Ovary (tissue), 9 donors: Measurements from ENCODE around the gene IQGAP2. TPM values are rescaled to one million over a fixed set of nuclear protein-coding genes. Genes with fewer than 3 reads are reported as not detected.

Experiments
- DNase-seq, 5 donors: peaks; one replicate each; pipeline ENCODE4 v3.0.0-alpha.2; 2019 to 2020
- H3K27ac ChIP-seq, 2 donors: fragments of 200-600 bp; one replicate each; pipeline versions ENCODE4 v1.5.1 to v1.8.0; 2019 to 2022
- H3K27me3 ChIP-seq: fragments of 200-600 bp; one replicate; pipeline ENCODE4 v1.8.0; 2022
- H3K36me3 ChIP-seq: fragments of 200-600 bp; sonication (generic); one replicate; pipeline ENCODE4 v1.5.1; 2019
- H3K4me1 ChIP-seq: one replicate; pipeline ENCODE4 v1.8.1; 2013; ENCODE audit warnings: mild to moderate bottlenecking, moderate library complexity; ENCODE audit not compliant: insufficient read depth
- H3K4me3 ChIP-seq: fragments of 200-600 bp; sonication (generic); one replicate; pipeline ENCODE4 v1.5.1; 2017
- H3K9me3 ChIP-seq, 2 donors: fragments of 200-600 bp in 1 of 2; sonication (generic) in 1 of 2; one replicate each; pipeline versions ENCODE4 v1.5.1 to v1.8.1; 2013 to 2019; ENCODE audit warnings: mild to moderate bottlenecking in 1 of 2, moderate library complexity in 1 of 2
- EP300 ChIP-seq: sonication (generic); formaldehyde crosslinking; IDR thresholded peaks from one replicate; pipeline ENCODE4 v1.6.1; 2017; ENCODE audit warnings: antibody characterized with exemption
- POLR2A ChIP-seq: fragments of 450-650 bp; IDR thresholded peaks from one replicate; pipeline ENCODE4 v1.6.1; 2017; ENCODE audit warnings: antibody characterized with exemption, mild to moderate bottlenecking, moderate library complexity
- WGBS, 3 donors: extraction: QIAGEN DNeasy Blood & Tissue Kit in 1 of 3; methylation state at CpG; one replicate each; pipeline versions ENCODE4 v1.1.5 to v1.1.7; 2013 to 2017; 5-methylcytosine and 5-hydroxymethylcytosine counted together
- intact Hi-C, 4 donors: fragments of 100-400 bp; cut with DNase I; formaldehyde crosslinking; loops; one replicate each; pipeline versions ENCODE4 v1.11.0 to v1.15.1; 2022 to 2023
- polyA plus RNA-seq, 2 donors: library from polyadenylated mRNA; stranded (reverse); fragments of 200-250 nt in 1 of 2; fragments of 350-450 nt in 1 of 2; fragmentation: Illumina TruSeq in 1 of 2; extraction: RNeasy Lipid Tissue Mini Kit (QIAGEN cat#74804) in 1 of 2; gene quantifications; one replicate each; pipeline ENCODE4 v1.2.3, GENCODE V29; 2013 to 2014
- total RNA-seq, 7 donors: library from RNA; depleted of rRNA in 2 of 7; stranded (reverse); fragments of >200 nt in 2 of 7; fragmentation: NEBNext Ultra II Directional in 3 of 7; extraction: Animal tissue kit (Norgen Biotek cat#: 25700) in 3 of 7; gene quantifications; one replicate each; pipeline versions ENCODE4 v1.1.0 to v1.2.4, GENCODE V29; 2016 to 2023
- TF ChIP-seq, protein P1 (sequence below), 3 donors: fragments of 450-650 bp in 2 of 3; fragments of 200-600 bp in 1 of 3; IDR thresholded peaks; one replicate each; pipeline versions ENCODE4 v1.5.1 to v1.8.0; 2016 to 2022; ENCODE audit warnings: antibody characterized with exemption in 3 of 3, mild to moderate bottlenecking in 1 of 3
- donor health status: DM: no; HTN: no; CAD: no; lungs with moderate emphysema.
- donor health status: DM: no; HTN: no; CAD: no.
- donor health status: Bipolar disorder and iron deficiency.
- donor health status: DM: yes; HTN: yes; CAD: no.
- donor health status: DM: no; HTN: no; CAD: no.
- donor health status: DM: yes; HTN: yes; CAD: no.

IQGAP2 gene
- total and polyA plus RNA-seq, 9 donors, result 8.6 to 27.6 (median 13.9) TPM

DNA sequence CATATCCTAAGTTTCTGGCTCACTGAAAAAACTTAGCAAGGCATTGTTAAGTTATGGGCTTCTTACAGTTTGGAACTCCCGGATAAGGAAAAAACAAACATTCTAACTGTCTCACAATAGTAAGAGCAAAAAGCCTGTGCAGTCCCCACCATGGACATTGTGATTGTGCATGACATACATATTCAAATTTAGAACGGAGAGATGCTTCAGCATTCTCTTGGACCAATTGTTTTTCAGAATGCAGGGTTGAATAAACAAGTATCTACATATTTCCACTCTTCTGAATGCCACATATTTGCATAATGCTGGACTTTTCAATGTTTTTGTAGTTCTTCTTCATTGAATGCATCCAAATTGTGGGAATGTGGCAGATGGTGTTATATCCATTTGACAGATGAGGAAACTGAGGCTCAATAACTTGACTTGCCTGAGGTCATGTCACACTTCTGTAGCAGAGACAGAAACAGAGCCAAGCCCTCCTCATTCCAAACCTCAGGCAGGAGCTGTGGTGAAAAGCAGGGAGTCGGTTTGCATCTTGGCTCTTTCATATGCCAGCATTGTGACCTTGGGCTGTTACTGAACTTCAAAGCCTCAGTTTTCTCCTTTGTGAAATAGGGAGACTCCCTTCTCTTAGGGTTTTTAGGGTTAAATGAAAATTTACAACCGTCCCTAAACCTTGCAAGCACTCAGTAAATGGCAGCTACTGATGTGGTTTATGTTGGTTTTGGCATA lies 95.1 kb downstream of the IQGAP2 start:
- H3K4me1 ChIP-seq, result peaks cover 12% of the 10 kb centered on the region
- intact Hi-C loops, result no loop called here
- no peak overlapping the region for H3K4me3 ChIP-seq
- DNase-seq, result no peak
- 31 to 46% (median 40%) methylated on average over 4 of the region's 4 CpGs for WGBS, 3 donors
- H3K36me3 ChIP-seq, result no peaks in the 10 kb centered on the region
- H3K27ac ChIP-seq, result no peak overlapping the region
- TF ChIP-seq, protein P1, sequence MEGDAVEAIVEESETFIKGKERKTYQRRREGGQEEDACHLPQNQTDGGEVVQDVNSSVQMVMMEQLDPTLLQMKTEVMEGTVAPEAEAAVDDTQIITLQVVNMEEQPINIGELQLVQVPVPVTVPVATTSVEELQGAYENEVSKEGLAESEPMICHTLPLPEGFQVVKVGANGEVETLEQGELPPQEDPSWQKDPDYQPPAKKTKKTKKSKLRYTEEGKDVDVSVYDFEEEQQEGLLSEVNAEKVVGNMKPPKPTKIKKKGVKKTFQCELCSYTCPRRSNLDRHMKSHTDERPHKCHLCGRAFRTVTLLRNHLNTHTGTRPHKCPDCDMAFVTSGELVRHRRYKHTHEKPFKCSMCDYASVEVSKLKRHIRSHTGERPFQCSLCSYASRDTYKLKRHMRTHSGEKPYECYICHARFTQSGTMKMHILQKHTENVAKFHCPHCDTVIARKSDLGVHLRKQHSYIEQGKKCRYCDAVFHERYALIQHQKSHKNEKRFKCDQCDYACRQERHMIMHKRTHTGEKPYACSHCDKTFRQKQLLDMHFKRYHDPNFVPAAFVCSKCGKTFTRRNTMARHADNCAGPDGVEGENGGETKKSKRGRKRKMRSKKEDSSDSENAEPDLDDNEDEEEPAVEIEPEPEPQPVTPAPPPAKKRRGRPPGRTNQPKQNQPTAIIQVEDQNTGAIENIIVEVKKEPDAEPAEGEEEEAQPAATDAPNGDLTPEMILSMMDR (IDR thresholded peaks at IDR 0.05), result no peak
- TF ChIP-seq EP300 (no peak), POLR2A (no peak)
- H3K27me3 ChIP-seq, result no peaks in the 10 kb centered on the region
- no peaks in the 10 kb centered on the region for H3K9me3 ChIP-seq

DNA sequence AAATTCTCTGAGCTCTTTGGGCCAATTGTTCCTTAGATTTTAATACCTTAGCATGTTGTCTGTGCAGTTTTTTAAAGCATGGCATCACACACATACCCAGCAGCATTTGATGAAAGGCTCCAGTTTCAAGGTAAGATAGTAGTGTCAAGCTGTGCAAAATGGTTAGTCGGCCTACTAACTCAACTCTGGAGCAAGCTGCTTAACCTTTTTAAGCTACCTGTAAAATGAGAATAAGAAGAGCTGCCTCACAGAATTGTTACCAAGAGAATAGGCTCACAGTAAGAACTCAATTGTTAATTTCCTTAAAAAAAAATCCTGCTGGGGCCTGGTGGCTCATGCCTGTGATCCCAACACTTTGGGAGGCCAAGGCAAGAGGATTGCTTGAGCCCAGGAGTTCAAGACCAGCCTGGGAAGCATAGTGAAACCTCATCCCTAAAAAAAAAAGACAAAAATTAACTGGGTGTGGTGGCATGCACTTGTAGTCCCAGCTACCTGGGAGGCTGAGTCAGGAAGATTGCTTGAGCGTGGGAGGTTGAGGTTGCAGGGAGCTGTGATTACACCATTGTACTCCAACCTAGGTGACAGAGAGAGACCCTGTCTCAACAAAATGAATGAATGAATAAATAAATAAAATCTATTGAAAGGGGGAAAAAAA lies 96.5 kb downstream of the IQGAP2 start:
- Histone ChIP-seq H3K4me1 (peaks cover 12% of the 10 kb centered on the region), H3K4me3 (no peak overlapping the region), H3K36me3 (no peaks in the 10 kb centered on the region), H3K27ac (no peak overlapping the region), H3K27me3 (no peaks in the 10 kb centered on the region), H3K9me3 (no peaks in the 10 kb centered on the region)
- intact Hi-C loops, result no loop called here
- DNase-seq, result no peak
- TF ChIP-seq EP300 (no peak), POLR2A (no peak)
- TF ChIP-seq, protein P1 (IDR thresholded peaks at IDR 0.05), result no peak
- 85 to 93% (median 89%) methylated on average over 2 of the region's 2 CpGs for WGBS, 3 donors

DNA sequence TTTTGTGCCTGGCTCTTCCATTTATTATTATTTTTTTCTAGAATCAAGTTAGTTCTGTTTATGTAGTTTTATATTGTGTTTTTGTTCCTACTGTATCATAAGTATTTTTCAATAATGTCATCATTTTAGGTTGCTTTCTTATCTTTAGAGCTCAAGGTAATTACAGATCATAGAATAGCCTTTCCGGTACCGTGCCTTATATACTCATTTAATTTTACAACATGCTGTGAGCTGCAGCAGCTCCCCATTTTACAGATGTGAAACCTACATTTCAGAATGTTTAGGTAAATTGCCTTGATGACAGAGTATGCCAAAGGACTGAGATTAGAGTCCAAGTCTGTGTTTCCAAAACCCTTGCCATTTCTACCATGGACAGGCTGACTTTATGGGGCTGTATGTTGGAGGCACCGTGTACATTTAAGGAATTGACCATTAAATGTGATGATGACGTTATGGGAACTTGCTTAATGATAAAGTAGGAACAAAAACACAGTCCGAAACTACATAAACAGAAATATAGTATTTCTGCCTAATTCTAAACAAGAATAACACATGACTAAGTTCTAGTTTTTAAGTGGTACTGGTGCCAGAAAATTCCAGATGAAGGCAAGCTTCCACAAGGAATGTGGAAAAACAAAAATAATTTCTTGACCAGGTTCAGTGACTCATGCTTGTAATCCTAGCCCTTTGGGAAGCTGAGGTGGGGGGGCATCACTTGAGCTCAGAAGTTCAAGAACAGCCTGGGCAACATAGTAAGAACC lies 97.7 kb downstream of the IQGAP2 start:
- Histone ChIP-seq H3K27ac (peak overlapping the region in 1 of 2 donors; percentile 61), H3K9me3 (no peaks in the 10 kb centered on the region), H3K36me3 (no peaks in the 10 kb centered on the region), H3K4me3 (no peak overlapping the region), H3K27me3 (no peaks in the 10 kb centered on the region), H3K4me1 (peaks cover 12% of the 10 kb centered on the region)
- intact Hi-C loops, result no loop called here
- TF ChIP-seq POLR2A (no peak), EP300 (no peak)
- TF ChIP-seq, protein P1 (IDR thresholded peaks at IDR 0.05), result no peak
- peak; percentile 36 to 58 (median 48) for DNase-seq
- WGBS, 3 donors, result 18 to 39% (median 22%) methylated on average over 5 of the region's 5 CpGs

DNA sequence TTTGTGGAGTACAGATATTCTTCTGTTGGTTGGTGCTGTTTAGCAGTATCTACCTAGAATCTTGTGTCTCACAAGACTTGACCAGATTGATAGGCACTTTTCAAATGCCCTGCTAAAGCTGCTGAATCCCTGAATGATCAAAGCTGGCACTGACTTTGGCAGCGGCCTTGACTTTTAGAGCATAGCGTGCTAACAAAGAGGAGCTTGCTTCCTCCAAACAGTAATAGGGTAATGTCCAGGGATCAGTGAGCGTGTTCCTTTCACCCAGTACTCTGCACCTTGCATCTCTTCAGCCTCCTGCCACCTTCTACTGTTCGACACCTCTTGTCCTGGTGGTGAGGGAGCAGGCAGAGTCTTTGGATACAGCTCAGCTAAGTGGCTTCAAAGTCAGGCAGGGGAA lies 100.8 kb downstream of the IQGAP2 start:
- peaks cover 7% of the 10 kb centered on the region for H3K4me1 ChIP-seq
- no peaks in the 10 kb centered on the region for H3K9me3 ChIP-seq
- no peak for TF ChIP-seq POLR2A
- TF ChIP-seq EP300, result no peak
- TF ChIP-seq, protein P1 (IDR thresholded peaks at IDR 0.05), result no peak
- DNase-seq, result no peak
- no peak overlapping the region for H3K4me3 ChIP-seq
- H3K27ac ChIP-seq, result no peak overlapping the region
- WGBS, 3 donors, result 87 to 90% (median 89%) methylated on average over 4 of the region's 4 CpGs
- no peaks in the 10 kb centered on the region for H3K36me3 ChIP-seq
- intact Hi-C loops, result no loop called here
- H3K27me3 ChIP-seq, result no peaks in the 10 kb centered on the region
